Ovary (tissue), 3 donors: ENCODE data around the gene CACNA1H.

Experiments
- CTCF ChIP-seq, 3 donors: fragments of 450-650 bp in 2 of 3; fragments of 200-600 bp in 1 of 3; IDR thresholded peaks; one replicate each; pipeline versions ENCODE4 v1.5.1 to v1.8.0; 2016 to 2022; ENCODE audit warnings: antibody characterized with exemption in 3 of 3, mild to moderate bottlenecking in 1 of 3
- EP300 ChIP-seq: sonication (generic); formaldehyde crosslinking; IDR thresholded peaks from one replicate; pipeline ENCODE4 v1.6.1; 2017; ENCODE audit warnings: antibody characterized with exemption
- POLR2A ChIP-seq: fragments of 450-650 bp; IDR thresholded peaks from one replicate; pipeline ENCODE4 v1.6.1; 2017; ENCODE audit warnings: antibody characterized with exemption, mild to moderate bottlenecking, moderate library complexity
- donor health status: DM: no; HTN: no; CAD: no.

DNA sequence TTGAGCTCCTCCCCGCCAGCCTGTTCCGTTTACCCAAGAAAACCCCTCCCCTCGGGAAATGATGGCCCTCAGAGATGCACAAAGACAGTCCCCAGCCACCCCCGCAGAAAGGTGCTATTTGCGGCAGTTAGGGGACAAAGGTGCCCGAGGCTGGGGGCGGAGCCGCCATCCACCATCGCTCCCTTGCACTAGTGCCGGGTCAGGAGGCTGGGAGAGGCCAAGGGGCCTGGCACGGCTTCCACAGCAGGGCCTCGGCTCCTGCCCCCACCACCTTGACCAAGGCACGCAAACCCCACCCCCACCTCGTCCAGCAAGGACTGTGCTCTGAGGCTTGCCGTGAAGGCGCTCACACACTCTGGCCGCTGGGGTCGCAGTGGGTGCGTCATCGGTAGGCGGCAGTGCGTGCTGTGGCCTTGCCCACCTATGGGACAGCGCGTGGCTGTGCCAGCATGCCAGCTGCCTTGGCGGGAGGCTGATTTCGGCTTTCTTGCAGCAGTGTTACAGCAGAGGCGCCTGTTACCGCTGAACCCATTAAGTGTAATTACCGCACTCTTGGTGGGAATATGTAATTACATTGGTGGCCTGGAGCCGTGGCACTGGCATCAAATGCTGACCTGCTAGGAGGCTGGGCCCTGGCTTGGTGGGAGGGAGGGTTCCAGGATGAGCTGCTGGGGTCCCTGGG is 40.4 kb downstream of the CACNA1H start:
- TF ChIP-seq CTCF (IDR thresholded peaks at IDR 0.05): no peak
- TF ChIP-seq EP300: no peak
- no peak for TF ChIP-seq POLR2A
